Kidney (tissue), 14 donors: Measurements from ENCODE around the gene SAMD8. TPM values are rescaled to one million over a fixed set of nuclear protein-coding genes. Genes with fewer than 3 reads are reported as not detected.

Experiments used
- DNase-seq, 5 donors: peaks; one replicate each; pipeline ENCODE4 v3.0.0-alpha.2; 2013 to 2020
- FAIRE-seq: peaks from 2 replicates; lab custom pipeline; 2012; peaks lifted over from hg19 to GRCh38; lab: Jason Lieb, UNC
- H3K27ac ChIP-seq, 2 donors: one replicate each; pipeline ENCODE4 v1.7.0; 2013; ENCODE audit warnings: low read depth in 2 of 2, low read length in 2 of 2, inconsistent platforms in 1 of 2
- H3K27me3 ChIP-seq: one replicate; pipeline ENCODE4 v1.7.1; 2013; ENCODE audit warnings: low read length, inconsistent platforms; ENCODE audit not compliant: control insufficient read depth, insufficient read depth
- H3K36me3 ChIP-seq, 3 donors: one replicate each; pipeline versions ENCODE4 v1.7.0 to v1.7.1; 2013; ENCODE audit warnings: low read length in 3 of 3, control low read depth in 1 of 3, inconsistent platforms in 1 of 3; ENCODE audit not compliant: insufficient read depth in 3 of 3, control insufficient read depth in 2 of 3
- H3K4me1 ChIP-seq, 3 donors: one replicate each; pipeline versions ENCODE4 v1.7.0 to v1.7.1; 2013; ENCODE audit warnings: low read length in 3 of 3, inconsistent platforms in 1 of 3, low read depth in 1 of 3; ENCODE audit not compliant: control insufficient read depth in 2 of 3, insufficient read depth in 2 of 3
- H3K4me3 ChIP-seq, 3 donors: one replicate each; pipeline versions ENCODE4 v1.7.0 to v1.8.1; 2013; ENCODE audit warnings: low read length in 3 of 3, control low read depth in 1 of 3, inconsistent platforms in 1 of 3
- H3K9ac ChIP-seq, 3 donors: one replicate each; pipeline versions ENCODE4 v1.7.0 to v1.7.1; 2013; ENCODE audit warnings: low read length in 3 of 3, control low read depth in 1 of 3, inconsistent platforms in 1 of 3
- H3K9me3 ChIP-seq, 3 donors: one replicate each; pipeline versions ENCODE4 v1.7.0 to v1.7.1; 2013; ENCODE audit warnings: low read length in 3 of 3, control low read depth in 1 of 3, inconsistent platforms in 1 of 3; ENCODE audit not compliant: control insufficient read depth in 2 of 3, insufficient read depth in 1 of 3
- CTCF ChIP-seq: IDR thresholded peaks from 3 replicates; pipeline ENCODE4 v1.5.1; 2012; ENCODE audit warnings: mild to moderate bottlenecking, moderate library complexity, borderline replicate concordance; ENCODE audit not compliant: insufficient read depth; ENCODE audit errors: extremely low read depth
- intact Hi-C: fragments of 100-400 bp; cut with DNase I; formaldehyde crosslinking; loops from one replicate; pipeline ENCODE4 v1.11.1; 2022
- polyA plus RNA-seq: library from polyadenylated mRNA; stranded (reverse); fragments of 350-450 nt; fragmentation: Illumina TruSeq; extraction: RNeasy Lipid Tissue Mini Kit (QIAGEN cat#74804); gene quantifications from one replicate; pipeline ENCODE4 v1.2.3, GENCODE V29; 2014; ENCODE audit warnings: low read depth, low replicate concordance; ENCODE audit not compliant: insufficient read depth
- total RNA-seq: library from RNA; stranded (reverse); fragmentation: NEBNext Ultra II Directional; extraction: Animal tissue kit (Norgen Biotek cat#: 25700); gene quantifications from one replicate; pipeline ENCODE4 v1.2.1, GENCODE V29; 2021
- donor health status: control.
- donor health status: control.
- donor health status: control.
- donor health status: control.
- donor health status: control.
- donor health status: DM: yes; HTN: yes; CAD: no.
- donor health status: Normal renal cell carcinoma (clear cell type).

The SAMD8 gene
- total and polyA plus RNA-seq, 2 donors from 2014 or later: 5.3 to 20.5 TPM

- Histone ChIP-seq H3K36me3 (no peaks in the 10 kb centered on the region), H3K9me3 (no peaks in the 10 kb centered on the region), H3K4me3 (no peak overlapping the region), H3K4me1 (peaks cover 0 to 6% (median 0%) of the 10 kb centered on the region in 3 donors), H3K27ac (no peak overlapping the region), H3K27me3 (no peaks in the 10 kb centered on the region), H3K9ac (no peak overlapping the region)
- DNase-seq (peak in 1 of 5 donors; percentile 63), FAIRE-seq (no peak)
- TF ChIP-seq CTCF: no peak
- intact Hi-C loops: loop anchor here (10.0 kb wide), 1 partner anchor 834 kb away; no protein-coding TSS in a partner anchor
These were observed 12.4 kb upstream of the SAMD8 start for GRCh38 chr10:75098902-75099673.

- Histone ChIP-seq H3K36me3 (no peaks in the 10 kb centered on the region), H3K27ac (no peak overlapping the region), H3K9me3 (no peaks in the 10 kb centered on the region), H3K4me1 (peaks cover 0 to 6% (median 0%) of the 10 kb centered on the region in 3 donors), H3K4me3 (no peak overlapping the region), H3K27me3 (no peaks in the 10 kb centered on the region), H3K9ac (no peak overlapping the region)
- DNase-seq (peak; percentile 77 to 91 (median 86)), FAIRE-seq (no peak)
- intact Hi-C loops: loop anchor here (10.0 kb wide), 1 partner anchor 835 kb away; no protein-coding TSS in a partner anchor
- TF ChIP-seq CTCF: peak; percentile 95
These were observed 11.3 kb upstream of the SAMD8 start for GRCh38 chr10:75099952-75100763.

GRCh38 chr10:75100764-75101291 lies 10.6 kb upstream of the SAMD8 start:
- DNase-seq (peak in 1 of 5 donors; percentile 58), FAIRE-seq (no peak)
- Histone ChIP-seq H3K27me3 (no peaks in the 10 kb centered on the region), H3K4me1 (peaks cover 0 to 6% (median 0%) of the 10 kb centered on the region in 3 donors), H3K36me3 (no peaks in the 10 kb centered on the region), H3K4me3 (no peak overlapping the region), H3K27ac (no peak overlapping the region), H3K9ac (no peak overlapping the region), H3K9me3 (no peaks in the 10 kb centered on the region)
- no peak for TF ChIP-seq CTCF
- intact Hi-C loops: no loop called here
